ENCODE measurements around the gene NFIA. TPM values are rescaled to one million over a fixed set of nuclear protein-coding genes. Genes with fewer than 3 reads are reported as not detected.
A peak's percentile ranks its signal among the peaks of the same experiment; 100 is the strongest.

Gene NFIA
- total and polyA plus RNA-seq, 2 of the 13 experiments (the other 11 are each of a cell fraction or from before 2014, with no cell fraction given), result 14.7 to 28.5 TPM

- TF ChIP-seq HIC2 (CRISPR knock-in tag; IDR thresholded peaks at IDR 0.05; ENCODE audit: low read depth) (peak; percentile 66), SP4 (CRISPR knock-in tag; IDR thresholded peaks at IDR 0.05) (no peak; the same call in 1 of the 2 replicates), ZNF260 (CRISPR knock-in tag; IDR thresholded peaks at IDR 0.05; ENCODE audit: borderline replicate concordance, low read depth) (no peak), ARID3A (IDR thresholded peaks at IDR 0.05; ENCODE audit: low read depth, low read length) (0 out of 2 replicates have a peak, but pooled peaks have one; percentile 18), TEAD2 (CRISPR knock-in tag; IDR thresholded peaks at IDR 0.05) (no peak), MAFG (CRISPR knock-in tag; IDR thresholded peaks at IDR 0.05) (no peak), ZNF251 (CRISPR knock-in tag; IDR thresholded peaks at IDR 0.05) (no peak), MYNN (CRISPR knock-in tag; IDR thresholded peaks at IDR 0.05; ENCODE audit: low read depth) (no peak), ZNF431 (CRISPR knock-in tag; IDR thresholded peaks at IDR 0.05; ENCODE audit: borderline replicate concordance, low read depth) (no peak), ZNF224 (CRISPR knock-in tag; IDR thresholded peaks at IDR 0.05) (no peak), ZNF180 (CRISPR knock-in tag; IDR thresholded peaks at IDR 0.05; ENCODE audit: borderline replicate concordance, low read depth) (no peak), KDM5A (IDR thresholded peaks at IDR 0.05; ENCODE audit: borderline replicate concordance, low read length) (peak; percentile 60; the same call in 1 of the 2 replicates), MATR3 (CRISPR knock-in tag; IDR thresholded peaks at IDR 0.05) (no peak), HINFP (CRISPR knock-in tag; IDR thresholded peaks at IDR 0.05; ENCODE audit: low read depth) (peak; percentile 95), FOXO4 (CRISPR knock-in tag; conservative IDR thresholded peaks at IDR 0.05) (no peak), ZNF160 (CRISPR knock-in tag; IDR thresholded peaks at IDR 0.05) (no peak), ZNF10 (CRISPR knock-in tag; IDR thresholded peaks at IDR 0.05; ENCODE audit: borderline replicate concordance, low read depth) (no peak), MED8 (CRISPR knock-in tag; IDR thresholded peaks at IDR 0.05; ENCODE audit: insufficient replicate concordance) (no peak), EHMT2 (IDR thresholded peaks at IDR 0.05; ENCODE audit: borderline replicate concordance, low read depth, low read length) (no peak), PATZ1 (CRISPR knock-in tag; IDR thresholded peaks at IDR 0.05) (peak; percentile 79; the same call in 1 of the 2 replicates), ZBTB20 (CRISPR knock-in tag; IDR thresholded peaks at IDR 0.05; ENCODE audit: borderline replicate concordance, low read depth) (no peak; the same call in 1 of the 2 replicates)
These were observed 563 bp upstream of the NFIA start (continued) for GRCh38 chr1:61081686-61082310.
